Globus pallidus (tissue), 1 donor: ENCODE data around the gene GOSR1.
"Not testable (repeated sequence)": the region's sequence is repeated elsewhere in the genome, so short reads cannot be mapped to it uniquely, and the experiment has no call there.

ENCODE experiments used
- DNase-seq: peaks from one replicate; pipeline ENCODE4 v3.0.0-alpha.2; 2015; ENCODE audit warnings: low spot score

The GOSR1 gene

GRCh38 chr17:30563131-30563904 is 86.1 kb downstream of the GOSR1 start:
- not testable (repeated sequence) for DNase-seq

- DNase-seq, result not testable (repeated sequence)
These were observed 86.7 kb downstream of the GOSR1 start for GRCh38 chr17:30563905-30564390.

- peak; percentile 75 for DNase-seq
These were observed 87.3 kb downstream of the GOSR1 start for GRCh38 chr17:30564422-30565072.

GRCh38 chr17:30565073-30565935 is 88.1 kb downstream of the GOSR1 start:
- DNase-seq, result no peak

- DNase-seq, result not testable (repeated sequence)
These were observed 88.9 kb downstream of the GOSR1 start for GRCh38 chr17:30566104-30566503.

- not testable (repeated sequence) for DNase-seq
These were observed 89.5 kb downstream of the GOSR1 start for GRCh38 chr17:30566516-30567225.

GRCh38 chr17:30567231-30568116 is 90.3 kb downstream of the GOSR1 start:
- DNase-seq, result no peak

GRCh38 chr17:30568117-30568430 is 90.9 kb downstream of the GOSR1 start:
- peak; percentile 5 for DNase-seq

GRCh38 chr17:30569531-30570175 is 92.4 kb downstream of the GOSR1 start:
- DNase-seq, result not testable (repeated sequence)

- DNase-seq, result no peak
These were observed 93.0 kb downstream of the GOSR1 start for GRCh38 chr17:30570191-30570590.

- DNase-seq, result no peak
These were observed 93.5 kb downstream of the GOSR1 start for GRCh38 chr17:30570596-30571265.

- DNase-seq, result not testable (repeated sequence)
These were observed 94.2 kb downstream of the GOSR1 start for GRCh38 chr17:30571404-30571803.

GRCh38 chr17:30571921-30572320 is 94.7 kb downstream of the GOSR1 start:
- no peak for DNase-seq

GRCh38 chr17:30572651-30573554 is 95.7 kb downstream of the GOSR1 start:
- not testable (repeated sequence) for DNase-seq

- DNase-seq, result no peak
These were observed 96.5 kb downstream of the GOSR1 start for GRCh38 chr17:30573603-30574175.

GRCh38 chr17:30574309-30574708 is 97.1 kb downstream of the GOSR1 start:
- not testable (repeated sequence) for DNase-seq

- not testable (repeated sequence) for DNase-seq
These were observed 97.6 kb downstream of the GOSR1 start for GRCh38 chr17:30574806-30575205.

GRCh38 chr17:30575648-30576325 is 98.6 kb downstream of the GOSR1 start:
- not testable (repeated sequence) for DNase-seq
